ENCODE data around the gene CERK.

Gene CERK

DNA sequence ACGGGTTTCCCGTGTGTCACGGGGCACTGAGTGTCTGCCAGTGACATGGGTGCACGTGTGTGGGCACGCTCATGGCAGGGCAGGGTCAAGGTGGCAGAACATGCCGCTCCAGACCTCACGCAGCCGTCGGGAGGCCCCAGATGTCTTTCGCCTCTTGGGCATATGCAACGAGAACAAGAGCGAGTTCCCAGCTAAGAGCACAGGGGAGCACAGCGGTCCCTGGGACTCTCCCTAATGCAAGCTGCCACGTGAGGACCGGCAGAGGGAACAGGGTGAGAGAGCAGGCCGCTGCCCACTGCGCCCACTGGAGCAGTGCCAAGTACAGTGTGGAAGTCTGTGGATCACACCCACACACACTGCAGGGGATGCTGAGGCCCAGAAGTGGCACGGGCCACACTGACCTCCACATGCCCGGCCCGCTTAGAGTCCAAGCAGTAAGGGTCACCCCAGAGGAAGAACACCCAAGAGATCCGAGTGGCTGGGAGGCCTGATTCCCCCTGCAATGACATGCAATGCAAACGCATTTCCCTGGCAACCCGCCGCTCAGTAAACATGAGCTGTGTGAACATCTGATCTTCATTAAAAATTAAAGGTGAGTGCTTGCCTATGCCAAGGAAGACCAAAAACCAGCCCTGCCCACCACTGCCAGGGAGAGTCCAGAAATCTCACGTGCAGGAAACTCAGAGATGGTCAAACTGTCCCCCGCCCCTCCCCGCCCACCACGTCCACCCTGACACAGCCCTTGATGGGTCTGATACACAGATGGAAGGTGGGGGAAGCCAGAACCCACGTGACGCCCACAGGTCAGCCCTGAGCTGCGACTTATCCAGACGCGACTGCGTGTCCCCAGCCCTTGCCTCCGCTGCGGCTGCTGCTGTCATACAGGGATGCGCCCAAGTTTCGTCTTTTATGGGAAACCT lies 11.7 kb downstream of the CERK start:
- DNase-seq, result no peak
- TF ChIP-seq POLR2A (IDR thresholded peaks at IDR 0.05; ENCODE audit: low read length), result no peak
- no peak for TF ChIP-seq GATA1 (IDR thresholded peaks at IDR 0.05; ENCODE audit: low read depth, low read length)

DNA sequence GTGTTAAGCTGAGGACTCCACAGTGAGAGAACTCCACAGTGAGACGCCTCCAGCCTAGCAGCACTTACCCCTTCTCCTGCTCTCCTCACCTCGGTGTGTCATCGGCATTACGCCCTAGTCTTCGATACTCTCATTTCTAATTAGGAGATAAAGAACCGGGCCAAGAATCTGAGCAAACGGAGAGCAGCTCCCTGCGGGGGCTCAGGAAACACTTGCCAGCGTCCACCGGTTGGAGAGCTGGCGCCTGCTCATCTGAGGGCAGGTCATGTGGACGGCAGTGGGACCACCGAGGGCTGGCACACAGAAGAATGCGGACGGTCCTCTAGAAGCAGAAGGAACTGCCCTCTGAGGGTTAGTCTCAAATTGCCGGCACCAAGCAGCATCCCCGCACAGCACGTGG lies 13.0 kb downstream of the CERK start:
- DNase-seq, result no peak
- no peak for TF ChIP-seq GATA1 (IDR thresholded peaks at IDR 0.05; ENCODE audit: low read depth, low read length)
- no peak for TF ChIP-seq POLR2A (IDR thresholded peaks at IDR 0.05; ENCODE audit: low read length)

DNA sequence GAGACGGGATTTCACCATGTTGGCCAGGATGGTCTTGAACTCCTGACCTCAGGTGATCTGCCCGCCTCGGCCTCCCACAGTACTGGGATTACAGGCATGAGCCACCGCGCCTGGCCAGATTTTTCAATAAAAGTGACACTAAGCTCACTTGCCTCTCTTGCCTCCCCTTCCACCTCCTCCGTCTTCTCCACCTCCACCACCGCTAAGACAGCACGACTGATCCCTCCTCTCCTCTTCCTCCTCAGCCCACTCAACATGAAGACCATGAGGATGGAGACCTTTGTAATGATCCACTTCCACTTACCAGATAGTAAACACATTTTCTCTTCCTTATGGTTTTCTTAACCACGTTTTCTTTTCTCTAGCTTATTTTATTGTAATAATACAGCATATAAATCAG lies 14.2 kb downstream of the CERK start:
- no peak for TF ChIP-seq GATA1 (IDR thresholded peaks at IDR 0.05; ENCODE audit: low read depth, low read length)
- DNase-seq, result no peak

DNA sequence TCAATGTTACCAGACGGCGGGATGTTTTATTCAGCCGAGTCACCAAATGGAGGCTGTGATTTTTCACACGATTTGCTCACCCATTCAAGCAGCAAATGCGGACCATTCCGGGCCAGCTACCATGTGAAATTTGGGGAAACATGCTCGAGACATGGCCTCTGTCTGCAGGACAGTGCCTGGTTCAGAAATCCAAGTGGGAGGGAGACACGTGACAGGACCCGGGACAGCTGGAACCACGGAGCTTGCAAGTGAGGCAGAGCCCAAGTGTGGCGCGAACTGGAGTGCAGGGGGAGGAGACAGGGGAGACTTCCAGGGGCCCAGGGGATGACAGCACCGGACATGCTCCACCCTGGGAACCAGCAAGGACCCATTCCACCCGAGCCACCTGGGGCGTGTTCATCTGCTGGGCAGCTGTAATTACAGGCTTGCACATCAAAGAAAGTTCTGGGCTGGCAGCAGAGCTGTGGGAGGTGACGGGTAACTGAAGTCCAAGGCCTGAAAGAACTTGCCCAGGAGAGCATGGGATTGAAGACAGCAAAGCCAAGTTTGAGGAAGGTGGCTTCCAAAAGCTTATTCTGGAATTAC lies 16.5 kb downstream of the CERK start:
- DNase-seq, result no peak

GRCh38 chr22:46719921-46720320 lies 18.1 kb downstream of the CERK start:
- no peak for DNase-seq
- TF ChIP-seq POLR2A (IDR thresholded peaks at IDR 0.05; ENCODE audit: low read length), result no peak
- TF ChIP-seq GATA1 (IDR thresholded peaks at IDR 0.05; ENCODE audit: low read depth, low read length), result no peak

More for the DNA sequence above, 16.5 kb downstream of the CERK start:
- TF ChIP-seq POLR2A (IDR thresholded peaks at IDR 0.05; ENCODE audit: low read length), result no peak
- TF ChIP-seq GATA1 (IDR thresholded peaks at IDR 0.05; ENCODE audit: low read depth, low read length), result no peak

DNA sequence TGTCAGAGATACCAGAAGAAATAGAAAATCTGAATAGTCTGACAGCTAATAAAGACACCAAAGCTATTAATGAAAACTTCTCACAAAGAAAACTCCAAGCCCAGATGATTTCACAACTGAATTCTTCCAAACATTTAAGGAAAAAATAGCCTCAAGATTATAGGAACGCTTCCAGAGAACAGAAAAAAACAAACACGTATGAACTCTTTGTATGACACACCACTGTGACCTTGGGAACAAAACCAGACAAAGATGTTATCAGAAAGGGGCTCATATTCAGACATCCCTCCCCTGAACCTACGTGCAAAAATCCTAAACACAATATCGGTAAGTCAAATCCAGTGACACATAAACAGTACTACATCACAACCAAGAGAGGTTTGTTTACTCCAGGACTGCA lies 23.5 kb downstream of the CERK start:
- TF ChIP-seq GATA1 (IDR thresholded peaks at IDR 0.05; ENCODE audit: low read depth, low read length), result no peak
- no peak for TF ChIP-seq POLR2A (IDR thresholded peaks at IDR 0.05; ENCODE audit: low read length)
- DNase-seq, result no peak

- no peak for TF ChIP-seq GATA1 (IDR thresholded peaks at IDR 0.05; ENCODE audit: low read depth, low read length)
- no peak for TF ChIP-seq POLR2A (IDR thresholded peaks at IDR 0.05; ENCODE audit: low read length)
- DNase-seq, result no peak
These were observed 25.8 kb downstream of the CERK start for GRCh38 chr22:46712288-46712687.

GRCh38 chr22:46710806-46711205 lies 27.2 kb downstream of the CERK start:
- TF ChIP-seq GATA1 (IDR thresholded peaks at IDR 0.05; ENCODE audit: low read depth, low read length) (no peak), POLR2A (IDR thresholded peaks at IDR 0.05; ENCODE audit: low read length) (no peak)
- DNase-seq, result no peak

GRCh38 chr22:46708766-46709330 lies 29.2 kb downstream of the CERK start:
- no peak for DNase-seq
- TF ChIP-seq POLR2A (IDR thresholded peaks at IDR 0.05; ENCODE audit: low read length), result no peak
- no peak for TF ChIP-seq GATA1 (IDR thresholded peaks at IDR 0.05; ENCODE audit: low read depth, low read length)

GRCh38 chr22:46707827-46708570 lies 30.1 kb downstream of the CERK start:
- TF ChIP-seq GATA1 (IDR thresholded peaks at IDR 0.05; ENCODE audit: low read depth, low read length) (no peak), POLR2A (IDR thresholded peaks at IDR 0.05; ENCODE audit: low read length) (no peak)
- DNase-seq, result no peak

- TF ChIP-seq GATA1 (IDR thresholded peaks at IDR 0.05; ENCODE audit: low read depth, low read length), result no peak
- no peak for TF ChIP-seq POLR2A (IDR thresholded peaks at IDR 0.05; ENCODE audit: low read length)
These were observed 30.7 kb downstream of the CERK start for GRCh38 chr22:46707305-46707704.

GRCh38 chr22:46706060-46706459 lies 32.0 kb downstream of the CERK start:
- DNase-seq, result no peak
- TF ChIP-seq GATA1 (IDR thresholded peaks at IDR 0.05; ENCODE audit: low read depth, low read length), result no peak
- TF ChIP-seq POLR2A (IDR thresholded peaks at IDR 0.05; ENCODE audit: low read length), result no peak

More at GRCh38 chr22:46707305-46707704, 30.7 kb downstream of the CERK start:
- no peak for DNase-seq

DNA sequence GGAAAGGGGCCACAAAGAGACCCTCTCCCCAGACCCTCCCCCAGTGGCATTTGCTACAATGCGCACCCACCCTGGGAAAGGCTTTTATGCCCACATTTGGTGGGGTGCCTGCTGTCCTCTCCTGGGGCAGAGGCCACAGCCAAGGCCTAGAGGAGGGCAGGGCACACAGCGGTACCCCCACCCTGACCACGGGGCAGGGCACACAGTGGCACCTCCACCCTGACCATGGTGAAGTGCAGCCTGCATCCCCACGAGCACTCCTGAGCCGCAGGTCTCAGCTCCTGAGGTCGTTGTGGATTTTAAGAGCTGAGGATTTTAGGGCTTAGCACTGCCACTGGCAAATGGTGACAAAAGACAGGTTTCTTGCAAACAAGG lies 34.1 kb downstream of the CERK start:
- TF ChIP-seq GATA1 (IDR thresholded peaks at IDR 0.05; ENCODE audit: low read depth, low read length) (no peak), POLR2A (IDR thresholded peaks at IDR 0.05; ENCODE audit: low read length) (no peak)
- no peak for DNase-seq
